ENCODE data around the gene CANX. TPM values are rescaled to one million over a fixed set of nuclear protein-coding genes. Genes with fewer than 3 reads are reported as not detected.

CANX gene
- total RNA-seq, 3 donors from 2014 or later: 485 to 598 (median 521) TPM

DNA sequence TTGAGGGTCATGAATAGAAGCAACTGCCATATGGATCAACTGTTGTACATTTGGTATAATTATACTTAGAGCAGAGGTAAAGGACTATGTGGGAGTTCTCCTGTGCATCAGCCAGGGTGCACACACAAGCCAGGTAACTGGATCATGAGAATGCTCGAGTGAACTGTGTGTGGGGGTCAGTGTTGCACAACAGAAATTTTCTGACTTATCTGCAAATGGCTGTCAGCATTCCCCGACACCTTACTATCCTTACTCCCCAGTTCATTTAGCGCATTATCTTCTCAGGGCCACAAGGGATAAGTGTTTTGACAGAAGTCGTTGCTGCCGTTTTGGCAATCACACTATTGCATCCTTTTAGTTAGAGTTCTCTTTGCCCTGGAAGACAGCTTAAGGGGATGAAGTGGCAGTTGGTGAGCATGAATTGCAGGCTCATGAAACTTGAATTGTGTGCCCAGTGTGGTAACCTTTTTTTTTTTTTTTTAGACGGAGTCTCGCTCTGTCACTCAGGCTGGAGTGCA, 1.7 kb downstream of the CANX start:
- peaks cover 14% of the 10 kb centered on the region for H3K4me1 ChIP-seq (ENCODE audit: low read depth)
- H3K4me3 ChIP-seq: no peak overlapping the region
- intact Hi-C loops (cut with DNase I, micrococcal nuclease): no loop called here
- no peak for DNase-seq
- no peaks in the 10 kb centered on the region for H3K9me3 ChIP-seq
- ATAC-seq: no peak
- H3K36me3 ChIP-seq (ENCODE audit: low read depth): no peaks in the 10 kb centered on the region
- TF ChIP-seq, protein P1, sequence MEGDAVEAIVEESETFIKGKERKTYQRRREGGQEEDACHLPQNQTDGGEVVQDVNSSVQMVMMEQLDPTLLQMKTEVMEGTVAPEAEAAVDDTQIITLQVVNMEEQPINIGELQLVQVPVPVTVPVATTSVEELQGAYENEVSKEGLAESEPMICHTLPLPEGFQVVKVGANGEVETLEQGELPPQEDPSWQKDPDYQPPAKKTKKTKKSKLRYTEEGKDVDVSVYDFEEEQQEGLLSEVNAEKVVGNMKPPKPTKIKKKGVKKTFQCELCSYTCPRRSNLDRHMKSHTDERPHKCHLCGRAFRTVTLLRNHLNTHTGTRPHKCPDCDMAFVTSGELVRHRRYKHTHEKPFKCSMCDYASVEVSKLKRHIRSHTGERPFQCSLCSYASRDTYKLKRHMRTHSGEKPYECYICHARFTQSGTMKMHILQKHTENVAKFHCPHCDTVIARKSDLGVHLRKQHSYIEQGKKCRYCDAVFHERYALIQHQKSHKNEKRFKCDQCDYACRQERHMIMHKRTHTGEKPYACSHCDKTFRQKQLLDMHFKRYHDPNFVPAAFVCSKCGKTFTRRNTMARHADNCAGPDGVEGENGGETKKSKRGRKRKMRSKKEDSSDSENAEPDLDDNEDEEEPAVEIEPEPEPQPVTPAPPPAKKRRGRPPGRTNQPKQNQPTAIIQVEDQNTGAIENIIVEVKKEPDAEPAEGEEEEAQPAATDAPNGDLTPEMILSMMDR (IDR thresholded peaks at IDR 0.05): no peak

GRCh38 chr5:179716286-179716685, 17.5 kb downstream of the CANX start:
- TF ChIP-seq, protein P1 (IDR thresholded peaks at IDR 0.05): no peak
- Histone ChIP-seq H3K36me3 (ENCODE audit: low read depth) (no peaks in the 10 kb centered on the region), H3K4me3 (no peak overlapping the region), H3K4me1 (ENCODE audit: low read depth) (no peaks in the 10 kb centered on the region), H3K9me3 (no peaks in the 10 kb centered on the region)
- ATAC-seq: peak; percentile 70
- intact Hi-C loops (cut with DNase I, micrococcal nuclease): no loop called here
- no peak for DNase-seq

DNA sequence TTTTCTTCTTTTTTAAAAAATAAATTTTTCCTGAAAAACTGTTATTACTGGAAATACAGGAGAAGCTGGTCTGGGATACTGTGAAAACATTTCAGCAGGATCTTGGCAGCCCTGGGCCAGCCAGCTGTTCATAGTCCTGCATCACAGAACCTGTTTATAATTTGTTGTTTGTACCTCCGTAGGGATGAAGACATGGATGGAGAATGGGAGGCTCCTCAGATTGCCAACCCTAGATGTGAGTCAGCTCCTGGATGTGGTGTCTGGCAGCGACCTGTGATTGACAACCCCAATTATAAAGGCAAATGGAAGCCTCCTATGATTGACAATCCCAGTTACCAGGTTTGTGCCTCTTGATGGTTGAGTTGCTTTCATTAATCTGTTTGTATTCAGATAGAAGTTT, 21.5 kb downstream of the CANX start:
- TF ChIP-seq, protein P1 (IDR thresholded peaks at IDR 0.05): no peak
- ATAC-seq (no peak), DNase-seq (no peak)
- intact Hi-C loops (cut with DNase I, micrococcal nuclease): no loop called here
- peaks cover 22% of the 10 kb centered on the region for H3K36me3 ChIP-seq (ENCODE audit: low read depth)
- H3K4me1 ChIP-seq (ENCODE audit: low read depth): no peaks in the 10 kb centered on the region
- no peak overlapping the region for H3K4me3 ChIP-seq
- no peaks in the 10 kb centered on the region for H3K9me3 ChIP-seq

- H3K4me3 ChIP-seq: no peak overlapping the region
- H3K36me3 ChIP-seq (ENCODE audit: low read depth): peaks cover 41% of the 10 kb centered on the region
Measured at GRCh38 chr5:179724163-179724562, 25.4 kb downstream of the CANX start.

DNA sequence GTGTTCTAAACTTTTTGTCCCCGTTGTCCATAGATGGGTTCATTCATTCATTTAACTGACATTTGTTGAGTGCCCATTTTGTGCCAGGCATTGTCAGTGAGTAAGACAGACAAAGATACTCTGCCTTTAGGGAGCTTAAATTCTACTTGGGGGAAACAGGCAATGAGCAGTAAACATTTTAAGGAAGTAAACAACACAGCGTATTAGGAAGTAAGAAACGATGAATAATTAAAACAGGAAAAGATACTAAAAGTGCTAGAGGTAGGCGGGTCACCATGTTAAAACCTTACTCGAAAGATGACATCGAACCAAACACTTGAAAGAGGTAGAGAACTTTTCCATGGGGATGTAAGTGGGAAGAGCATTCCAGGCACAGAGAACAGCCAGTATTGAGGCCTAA, 28.3 kb downstream of the CANX start:
- intact Hi-C loops (cut with DNase I, micrococcal nuclease): no loop called here
- no peak for ATAC-seq
- H3K4me3 ChIP-seq: no peak overlapping the region

More at GRCh38 chr5:179724163-179724562, 25.4 kb downstream of the CANX start:
- TF ChIP-seq, protein P1 (IDR thresholded peaks at IDR 0.05): no peak
- Histone ChIP-seq H3K4me1 (ENCODE audit: low read depth) (no peaks in the 10 kb centered on the region), H3K9me3 (no peaks in the 10 kb centered on the region)
- no peak for ATAC-seq
- intact Hi-C loops (cut with DNase I, micrococcal nuclease): no loop called here
- DNase-seq: no peak

More for the DNA sequence above, 28.3 kb downstream of the CANX start:
- peaks cover 45% of the 10 kb centered on the region for H3K36me3 ChIP-seq (ENCODE audit: low read depth)
- TF ChIP-seq, protein P1 (IDR thresholded peaks at IDR 0.05): no peak
- peaks cover 9% of the 10 kb centered on the region for H3K4me1 ChIP-seq (ENCODE audit: low read depth)
- no peak for DNase-seq
- H3K9me3 ChIP-seq: no peaks in the 10 kb centered on the region
